Cortex of kidney (tissue), 1 donor: ENCODE results near the gene STOX2.

Source experiments
- DNase-seq: peaks from one replicate; lab custom pipeline; 2025; lab: John Stamatoyannopoulos, UW

Gene STOX2

DNA sequence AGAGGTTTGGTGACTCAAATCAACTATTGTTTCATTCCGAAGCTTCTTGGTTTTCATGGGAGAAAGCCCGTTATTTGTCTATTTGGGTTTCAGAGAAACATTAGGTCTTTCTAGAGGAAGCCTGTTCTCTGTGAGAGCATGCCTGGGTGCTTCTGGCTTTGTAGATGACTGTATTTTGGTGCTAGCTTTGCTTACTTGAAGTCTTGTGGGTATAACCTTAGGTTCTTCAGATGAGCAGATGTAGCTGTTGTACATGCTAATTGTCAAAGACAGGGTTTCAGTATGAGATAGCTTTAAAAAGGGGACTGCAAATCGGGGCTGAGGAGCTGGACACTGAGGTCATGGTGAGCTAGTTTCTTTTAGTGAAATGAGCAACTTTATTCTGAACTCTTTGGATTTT is 7.9 kb upstream of the STOX2 start:
- DNase-seq = no peak

DNA sequence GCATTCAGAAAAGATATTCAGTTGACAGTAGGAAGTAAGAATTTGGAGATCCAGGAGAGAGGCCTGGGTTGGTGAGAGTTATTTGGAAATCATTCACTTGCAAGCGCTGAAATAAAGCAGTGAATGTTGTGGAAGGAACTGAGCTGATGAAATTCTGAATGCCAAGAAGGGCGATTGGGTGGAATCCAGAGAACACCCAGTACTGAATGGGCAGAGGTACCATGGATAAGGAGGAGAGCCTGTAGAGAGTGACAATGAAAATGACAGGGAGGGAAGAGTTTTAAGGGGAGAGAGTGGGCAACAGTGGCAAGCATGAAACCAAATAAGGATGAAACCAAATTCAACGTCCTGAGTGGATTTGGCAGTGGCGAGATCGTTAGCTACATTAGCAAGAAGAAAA is 6.7 kb upstream of the STOX2 start:
- no peak for DNase-seq

- no peak for DNase-seq
Measured at GRCh38 chr4:183903021-183903760, 1.9 kb upstream of the STOX2 start.

DNA sequence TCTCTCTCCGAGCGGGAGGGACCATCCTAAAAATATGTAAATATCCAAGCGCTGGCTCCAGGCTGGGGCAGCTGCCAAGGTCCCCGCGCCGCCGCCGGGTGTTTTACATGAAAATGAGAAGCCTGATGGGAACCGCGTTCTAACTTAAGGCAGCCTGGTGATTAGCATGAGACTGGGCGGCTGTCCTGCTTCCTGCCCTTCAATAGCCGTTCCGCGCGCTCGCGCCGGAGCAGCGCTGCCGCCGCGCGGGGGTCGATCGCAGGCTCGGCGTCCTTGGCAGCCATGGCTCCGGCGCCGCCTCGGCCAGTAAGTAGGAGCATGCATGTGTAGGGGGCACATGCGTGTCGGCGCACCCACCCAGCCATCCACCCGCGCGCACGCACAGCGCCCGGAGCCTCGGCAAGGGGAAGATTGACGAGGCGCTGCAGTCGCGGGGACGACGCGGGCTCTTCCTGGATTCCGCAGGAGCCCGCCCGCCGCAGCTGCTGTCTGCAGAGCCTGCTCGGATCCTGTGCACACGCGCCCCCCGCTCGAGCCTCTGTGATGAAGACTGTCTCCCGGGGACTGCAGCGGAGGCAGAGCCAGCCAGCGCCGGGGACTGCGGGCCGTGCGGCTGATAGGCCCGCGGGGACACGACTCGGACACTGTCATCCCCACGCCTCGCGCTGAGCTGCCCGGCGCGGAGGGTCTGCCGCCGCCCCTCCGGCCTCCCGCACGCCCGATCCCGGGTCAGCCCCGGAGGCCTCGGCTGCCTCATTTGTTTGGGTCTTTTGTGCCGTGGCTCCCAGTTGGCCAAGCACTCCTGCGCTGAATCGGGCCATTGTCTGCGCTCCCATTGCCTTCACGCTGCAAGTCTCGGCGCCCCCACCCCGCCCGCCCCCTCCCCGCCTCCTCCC is 734 bp downstream of the STOX2 start:
- DNase-seq = no peak

GRCh38 chr4:183906489-183906738 is 1.3 kb downstream of the STOX2 start:
- no peak for DNase-seq

DNA sequence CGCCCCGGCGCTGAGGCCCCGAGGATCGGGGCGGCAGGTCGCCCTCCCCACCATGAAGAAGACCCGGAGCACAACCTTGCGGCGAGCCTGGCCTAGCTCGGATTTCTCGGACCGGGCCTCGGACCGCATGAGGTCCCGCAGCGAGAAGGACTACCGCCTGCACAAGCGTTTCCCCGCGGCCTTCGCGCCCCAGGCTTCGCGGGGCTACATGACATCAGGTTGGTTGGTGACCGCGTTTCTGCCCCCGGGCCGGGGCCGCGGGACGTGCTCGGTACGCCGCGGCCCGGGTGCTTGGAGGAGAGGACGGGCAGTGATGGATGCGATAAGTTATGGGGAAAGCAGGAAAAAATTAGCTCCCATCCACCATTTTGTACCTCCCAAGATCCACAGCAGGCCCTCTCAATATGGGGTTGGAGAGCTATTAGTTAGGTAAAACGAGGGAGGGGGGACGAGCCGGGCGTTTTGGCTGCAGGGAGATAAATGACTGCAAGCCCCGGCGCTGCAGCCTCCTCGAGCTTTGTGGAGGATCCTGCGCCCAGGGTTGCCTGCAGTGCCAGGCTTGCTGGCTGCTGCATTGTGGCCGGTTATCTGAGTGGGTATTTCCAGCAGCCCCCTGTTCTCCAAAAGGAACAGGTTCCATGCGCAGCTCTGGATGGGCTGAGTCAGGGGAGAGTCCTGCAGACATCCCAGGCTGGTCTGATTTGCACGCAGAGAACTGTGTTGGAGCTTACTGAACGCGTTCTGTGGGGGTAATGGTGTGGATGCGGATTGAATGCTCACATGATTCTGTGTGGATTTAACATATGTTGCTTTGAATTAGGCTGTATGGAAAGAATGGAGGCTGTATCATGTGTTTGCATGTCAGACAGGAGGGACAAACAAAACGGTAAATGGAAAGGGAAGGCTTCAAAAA is 1.9 kb downstream of the STOX2 start:
- DNase-seq = no peak

GRCh38 chr4:183907871-183908683 is 3.0 kb downstream of the STOX2 start:
- no peak for DNase-seq

GRCh38 chr4:183909187-183909586 is 4.1 kb downstream of the STOX2 start:
- no peak for DNase-seq

GRCh38 chr4:183909801-183910200 is 4.7 kb downstream of the STOX2 start:
- no peak for DNase-seq

DNA sequence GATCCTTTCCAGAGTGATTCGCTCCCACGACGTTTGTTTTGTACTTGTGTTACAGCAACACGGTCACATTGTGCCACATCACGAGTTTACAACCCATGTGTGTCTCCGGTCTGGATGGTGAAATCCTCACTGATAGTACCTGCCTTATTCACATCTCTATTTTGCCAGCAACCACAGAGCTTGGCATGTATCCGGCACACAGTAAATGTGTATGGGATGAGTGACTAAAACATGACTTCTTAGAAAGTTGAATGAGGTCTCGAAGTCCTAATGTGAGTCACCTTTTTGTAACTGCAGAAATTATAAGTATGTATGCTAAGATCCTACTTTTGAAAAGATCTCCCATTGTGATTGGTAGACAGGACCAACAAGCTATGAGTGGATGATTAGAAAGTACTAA is 7.5 kb downstream of the STOX2 start:
- DNase-seq = no peak

- DNase-seq = no peak
Measured at GRCh38 chr4:183915976-183916375, 10.9 kb downstream of the STOX2 start.

GRCh38 chr4:183918696-183919095 is 13.6 kb downstream of the STOX2 start:
- no peak for DNase-seq

- DNase-seq = no peak
Measured at GRCh38 chr4:183919141-183919540, 14.0 kb downstream of the STOX2 start.

GRCh38 chr4:183920512-183920911 is 15.4 kb downstream of the STOX2 start:
- DNase-seq = no peak

GRCh38 chr4:183921335-183921734 is 16.2 kb downstream of the STOX2 start:
- DNase-seq = no peak

- DNase-seq = no peak
Measured at GRCh38 chr4:183924362-183925044, 19.4 kb downstream of the STOX2 start.

GRCh38 chr4:183926950-183927349 is 21.8 kb downstream of the STOX2 start:
- no peak for DNase-seq

DNA sequence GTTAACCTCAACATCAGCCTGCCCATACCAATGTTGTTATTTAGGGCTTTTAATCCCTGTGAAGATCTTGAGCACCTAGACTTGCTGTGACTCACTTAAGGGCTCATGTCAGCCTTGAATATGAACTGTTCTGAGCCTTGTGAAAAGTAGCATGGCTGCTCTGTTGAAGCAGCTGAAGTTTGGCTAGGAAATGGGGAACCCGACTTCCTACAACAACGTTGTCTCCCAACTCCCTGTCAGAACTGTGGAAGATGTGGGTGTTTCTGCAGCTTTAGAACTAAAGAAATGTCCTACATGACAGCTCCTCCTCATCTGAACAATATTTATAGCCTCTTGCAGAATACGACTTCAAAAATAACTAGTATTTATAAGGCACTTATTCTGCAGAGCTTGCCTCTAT is 27.5 kb downstream of the STOX2 start:
- DNase-seq = no peak

DNA sequence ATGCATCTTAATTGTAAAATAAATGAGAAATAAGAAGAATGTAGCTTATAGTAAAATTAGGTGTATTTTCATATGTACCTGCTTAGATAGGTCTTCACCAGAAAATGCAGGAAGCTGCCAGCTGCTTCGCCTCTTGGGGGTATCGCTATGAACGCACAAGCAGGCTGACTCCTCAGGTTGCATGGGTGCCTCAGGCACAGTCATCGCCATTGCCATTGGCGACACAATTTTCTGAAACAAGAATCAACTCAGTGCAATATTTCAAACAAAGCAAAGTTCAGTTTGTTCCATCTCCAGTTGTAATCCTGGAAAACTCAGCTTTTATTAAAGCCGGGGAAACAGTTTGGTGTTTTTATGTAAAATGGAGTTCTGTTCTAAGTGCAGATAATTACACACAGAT is 29.7 kb downstream of the STOX2 start:
- DNase-seq = no peak

DNA sequence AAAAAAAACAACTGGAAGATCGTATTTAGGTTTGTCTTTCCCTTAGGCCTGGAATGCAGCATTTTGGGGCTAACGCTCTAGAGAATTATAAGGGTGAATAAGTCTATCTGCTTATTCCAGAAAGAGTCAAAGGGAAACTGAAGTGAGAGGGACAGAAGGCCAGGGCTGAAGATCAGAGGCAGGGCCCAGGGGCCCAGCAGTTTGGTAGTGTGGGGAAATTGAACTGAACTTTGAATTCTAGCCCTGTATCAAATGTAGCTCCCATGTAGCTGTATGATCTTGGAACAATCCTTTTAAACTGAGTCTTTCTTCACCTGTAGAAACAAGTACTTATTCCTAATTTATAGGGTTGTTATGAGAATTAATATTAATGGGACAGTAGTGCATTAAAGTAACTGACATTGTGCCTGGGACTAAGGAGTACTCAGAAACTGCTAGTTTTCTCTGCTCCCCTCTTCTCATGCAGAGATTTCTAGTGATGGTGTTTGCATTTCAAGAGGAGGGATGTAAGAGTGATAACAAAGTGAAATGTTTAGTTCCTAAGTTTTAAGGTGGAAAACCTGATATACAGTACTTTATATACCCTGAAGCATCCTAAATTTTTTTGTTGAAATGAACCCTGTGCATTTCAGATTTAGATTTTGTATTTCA is 30.4 kb downstream of the STOX2 start:
- DNase-seq = no peak

DNA sequence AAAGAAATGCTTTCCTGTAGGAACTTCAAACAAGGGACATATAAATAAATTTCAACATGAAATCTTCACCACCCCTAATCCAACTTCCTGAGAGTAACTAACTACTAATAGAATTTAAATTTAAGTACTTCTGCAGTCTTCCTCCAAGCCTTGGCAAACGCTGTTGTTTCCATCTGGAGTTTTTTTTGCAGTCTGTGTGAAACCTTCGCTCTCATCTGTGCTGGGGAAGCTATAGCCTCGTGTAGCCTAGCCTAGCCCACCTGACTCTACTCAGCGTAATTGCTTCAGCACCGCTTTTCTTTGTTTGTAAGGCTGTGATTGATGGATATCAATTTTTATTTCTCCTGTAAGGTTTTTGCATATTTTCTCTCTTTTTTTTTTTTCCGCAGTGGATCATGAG is 30.9 kb downstream of the STOX2 start:
- no peak for DNase-seq
